Stimulated activated naive CD4-positive, alpha-beta T cell (primary cell): ENCODE results near the gene SDCCAG8.

Experiments used
- DNase-seq, 6 experiments: peaks; one replicate each; lab custom pipeline; 2025; lab: John Stamatoyannopoulos, UW

The SDCCAG8 gene

GRCh38 chr1:243455760-243456651 lies 200.2 kb downstream of the SDCCAG8 start:
- DNase-seq: no peak

GRCh38 chr1:243457363-243457982 lies 201.6 kb downstream of the SDCCAG8 start:
- DNase-seq: no peak

- no peak for DNase-seq
Measured at GRCh38 chr1:243459059-243459458, 203.2 kb downstream of the SDCCAG8 start.

- DNase-seq: no peak
Measured at GRCh38 chr1:243461700-243462099, 205.9 kb downstream of the SDCCAG8 start.

- DNase-seq: no peak
Measured at GRCh38 chr1:243462929-243463697, 207.3 kb downstream of the SDCCAG8 start.

GRCh38 chr1:243465081-243465480 lies 209.2 kb downstream of the SDCCAG8 start:
- no peak for DNase-seq

GRCh38 chr1:243465738-243466137 lies 209.9 kb downstream of the SDCCAG8 start:
- DNase-seq: no peak

- DNase-seq: no peak
Measured at GRCh38 chr1:243469497-243469896, 213.7 kb downstream of the SDCCAG8 start.

GRCh38 chr1:243470502-243470901 lies 214.7 kb downstream of the SDCCAG8 start:
- no peak for DNase-seq

GRCh38 chr1:243471026-243471685 lies 215.3 kb downstream of the SDCCAG8 start:
- DNase-seq: no peak

- no peak for DNase-seq
Measured at GRCh38 chr1:243471754-243472745, 216.2 kb downstream of the SDCCAG8 start.

- DNase-seq: no peak
Measured at GRCh38 chr1:243473227-243474135, 217.6 kb downstream of the SDCCAG8 start.

GRCh38 chr1:243474136-243474881 lies 218.5 kb downstream of the SDCCAG8 start:
- no peak for DNase-seq

- no peak for DNase-seq
Measured at GRCh38 chr1:243474906-243475305, 219.1 kb downstream of the SDCCAG8 start.

GRCh38 chr1:243475966-243476365 lies 220.1 kb downstream of the SDCCAG8 start:
- DNase-seq: no peak

- DNase-seq: no peak
Measured at GRCh38 chr1:243477731-243478290, 222.0 kb downstream of the SDCCAG8 start.

GRCh38 chr1:243481101-243481500 lies 225.3 kb downstream of the SDCCAG8 start:
- no peak for DNase-seq

GRCh38 chr1:243482141-243483022 lies 226.5 kb downstream of the SDCCAG8 start:
- DNase-seq: peak in 1 of 6 experiments; percentile 31
